ENCODE results near the gene TTLL5.

- TF ChIP-seq EP300 (IDR thresholded peaks at IDR 0.05) (no peak), CTCF (IDR thresholded peaks at IDR 0.05) (no peak), POLR2A (IDR thresholded peaks at IDR 0.05) (no peak)
Measured at GRCh38 chr14:75672605-75673192, 11.7 kb downstream of the TTLL5 start.
